Right atrium auricular region (tissue), 2 donors: ENCODE data around the gene KIAA1549. TPM values are rescaled to one million over a fixed set of nuclear protein-coding genes. Genes with fewer than 3 reads are reported as not detected.

Source experiments
- DNase-seq: peaks from one replicate; pipeline ENCODE4 v3.0.0-alpha.2; 2019; ENCODE audit warnings: low spot score
- H3K27ac ChIP-seq, 2 donors: fragments of 200-600 bp; sonication (generic); 1 replicate in 1 of 2; 2 replicates in 1 of 2; pipeline ENCODE4 v1.5.1; 2016 to 2019
- H3K27me3 ChIP-seq, 2 donors: fragments of 200-600 bp; sonication (generic); one replicate each; pipeline versions ENCODE4 v1.5.1 to v1.6.0; 2017 to 2019
- H3K36me3 ChIP-seq: fragments of 200-600 bp; sonication (generic); one replicate; pipeline ENCODE4 v1.5.1; 2016
- H3K4me1 ChIP-seq, 2 donors: fragments of 200-600 bp; sonication (generic); one replicate each; pipeline versions ENCODE4 v1.5.1 to v1.6.0; 2017 to 2019
- H3K4me3 ChIP-seq, 2 donors: fragments of 200-600 bp; sonication (generic); 1 replicate in 1 of 2; 2 replicates in 1 of 2; pipeline ENCODE4 v1.5.1; 2017 to 2019; ENCODE audit warnings: mild to moderate bottlenecking in 1 of 2, moderate library complexity in 1 of 2
- H3K9me3 ChIP-seq, 2 donors: fragments of 200-600 bp; sonication (generic); one replicate each; pipeline ENCODE4 v1.5.1; 2019
- total RNA-seq, 2 donors: library from RNA; depleted of rRNA; stranded (reverse); fragments of >200 nt; gene quantifications; one replicate each; pipeline ENCODE4 v1.1.0, GENCODE V29; 2016
- TF ChIP-seq, protein P1 (sequence below), 2 donors: fragments of 200-600 bp; sonication (generic); IDR thresholded peaks; one replicate each; pipeline ENCODE4 v1.5.1; 2019; ENCODE audit warnings: antibody characterized with exemption in 2 of 2

The KIAA1549 gene
- total RNA-seq, 2 donors from 2014 or later, result 0.85 to 1.4 TPM

DNA sequence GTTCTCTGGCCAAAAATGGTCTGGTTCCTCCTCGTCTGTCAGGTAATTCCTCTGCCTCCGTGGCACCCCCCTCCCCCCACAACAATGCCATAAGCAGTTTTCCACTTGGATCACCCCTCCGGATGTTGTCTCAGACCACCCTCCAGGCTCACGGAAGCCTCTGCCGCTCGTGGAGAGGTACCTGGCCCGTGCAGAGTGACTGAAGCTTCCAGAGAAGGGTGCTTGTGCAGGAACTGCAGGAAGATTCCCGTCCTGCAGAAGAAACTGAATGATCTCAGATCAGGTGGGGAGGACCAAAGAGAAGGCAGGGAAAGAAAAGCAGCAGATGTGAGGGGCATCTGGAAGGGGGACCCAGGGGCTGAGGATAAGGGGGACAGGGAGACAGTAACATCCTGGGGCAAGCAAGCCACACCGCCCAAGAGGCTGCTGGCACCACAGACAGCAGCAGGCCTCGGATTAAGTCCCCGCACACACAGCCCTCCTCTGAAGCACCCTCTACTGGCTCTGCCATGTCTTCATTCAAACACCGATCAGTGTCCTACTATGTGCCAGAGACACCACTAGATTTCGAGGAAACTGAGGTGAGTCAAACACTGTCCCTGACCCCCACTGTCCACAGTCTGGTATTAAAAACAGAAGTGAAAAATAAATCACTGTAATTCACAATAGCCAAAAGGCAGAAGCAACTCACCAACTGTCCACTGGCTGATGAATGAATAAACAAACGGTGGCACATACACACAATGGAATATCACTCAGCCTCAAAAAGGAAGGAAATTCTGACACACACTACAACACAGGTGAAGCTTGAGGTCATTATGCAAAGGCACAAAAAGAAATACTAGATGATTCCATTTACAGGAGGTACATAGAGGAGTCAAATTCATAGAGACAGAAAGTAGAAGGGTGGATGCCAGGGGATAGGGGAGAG is 26.4 kb downstream of the KIAA1549 start:
- no peak overlapping the region for H3K4me3 ChIP-seq
- H3K27ac ChIP-seq, result no peak overlapping the region
- DNase-seq, result no peak
- TF ChIP-seq, protein P1, sequence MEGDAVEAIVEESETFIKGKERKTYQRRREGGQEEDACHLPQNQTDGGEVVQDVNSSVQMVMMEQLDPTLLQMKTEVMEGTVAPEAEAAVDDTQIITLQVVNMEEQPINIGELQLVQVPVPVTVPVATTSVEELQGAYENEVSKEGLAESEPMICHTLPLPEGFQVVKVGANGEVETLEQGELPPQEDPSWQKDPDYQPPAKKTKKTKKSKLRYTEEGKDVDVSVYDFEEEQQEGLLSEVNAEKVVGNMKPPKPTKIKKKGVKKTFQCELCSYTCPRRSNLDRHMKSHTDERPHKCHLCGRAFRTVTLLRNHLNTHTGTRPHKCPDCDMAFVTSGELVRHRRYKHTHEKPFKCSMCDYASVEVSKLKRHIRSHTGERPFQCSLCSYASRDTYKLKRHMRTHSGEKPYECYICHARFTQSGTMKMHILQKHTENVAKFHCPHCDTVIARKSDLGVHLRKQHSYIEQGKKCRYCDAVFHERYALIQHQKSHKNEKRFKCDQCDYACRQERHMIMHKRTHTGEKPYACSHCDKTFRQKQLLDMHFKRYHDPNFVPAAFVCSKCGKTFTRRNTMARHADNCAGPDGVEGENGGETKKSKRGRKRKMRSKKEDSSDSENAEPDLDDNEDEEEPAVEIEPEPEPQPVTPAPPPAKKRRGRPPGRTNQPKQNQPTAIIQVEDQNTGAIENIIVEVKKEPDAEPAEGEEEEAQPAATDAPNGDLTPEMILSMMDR (IDR thresholded peaks at IDR 0.05), result no peak
- no peaks in the 10 kb centered on the region for H3K36me3 ChIP-seq
- no peaks in the 10 kb centered on the region for H3K9me3 ChIP-seq
- no peaks in the 10 kb centered on the region for H3K27me3 ChIP-seq
- no peaks in the 10 kb centered on the region for H3K4me1 ChIP-seq

DNA sequence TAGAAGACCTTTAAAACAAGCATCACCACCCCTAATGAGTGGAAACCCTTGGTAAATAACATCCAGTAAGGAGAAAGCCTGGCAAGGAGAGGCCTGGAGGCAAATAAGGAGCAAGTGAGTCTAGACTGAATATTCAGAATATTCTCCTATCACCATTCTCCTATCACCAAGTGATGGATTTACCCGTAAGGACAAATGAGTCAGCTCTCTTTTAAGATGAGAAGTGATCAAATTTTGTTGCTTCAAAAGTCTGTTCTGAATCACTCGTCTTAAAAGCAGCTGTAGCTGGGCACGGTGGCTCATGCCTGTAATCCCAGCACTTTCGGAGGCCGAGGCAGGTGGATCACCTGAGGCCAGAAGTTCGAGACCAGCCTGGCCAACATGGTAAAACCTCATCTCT is 28.4 kb downstream of the KIAA1549 start:
- H3K4me1 ChIP-seq, result no peaks in the 10 kb centered on the region
- DNase-seq, result no peak
- no peaks in the 10 kb centered on the region for H3K9me3 ChIP-seq
- no peaks in the 10 kb centered on the region for H3K36me3 ChIP-seq
- TF ChIP-seq, protein P1 (IDR thresholded peaks at IDR 0.05), result no peak
- H3K27ac ChIP-seq, result no peak overlapping the region
- no peaks in the 10 kb centered on the region for H3K27me3 ChIP-seq
- no peak overlapping the region for H3K4me3 ChIP-seq

DNA sequence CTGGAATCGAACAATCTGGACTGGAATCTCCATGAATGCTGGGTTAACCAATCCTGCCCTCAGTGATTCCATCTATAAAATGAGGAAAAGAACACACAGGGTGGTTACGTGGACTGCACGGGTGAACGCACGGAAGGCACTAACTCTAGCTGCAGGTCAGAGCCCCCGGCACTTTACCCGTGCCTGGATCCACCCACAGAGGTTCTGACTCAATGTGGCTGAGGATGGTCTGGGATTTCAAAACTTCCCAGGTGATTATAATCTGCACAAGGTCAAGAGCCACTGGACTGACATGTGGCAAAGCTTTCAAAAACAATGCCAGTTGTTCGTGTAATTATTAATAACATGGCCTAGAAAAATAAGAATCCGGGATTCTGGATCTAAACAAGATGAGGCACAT is 29.2 kb downstream of the KIAA1549 start:
- Histone ChIP-seq H3K4me3 (no peak overlapping the region), H3K36me3 (no peaks in the 10 kb centered on the region), H3K4me1 (no peaks in the 10 kb centered on the region), H3K27me3 (no peaks in the 10 kb centered on the region), H3K9me3 (no peaks in the 10 kb centered on the region), H3K27ac (no peak overlapping the region)
- TF ChIP-seq, protein P1 (IDR thresholded peaks at IDR 0.05), result no peak
- DNase-seq, result no peak

DNA sequence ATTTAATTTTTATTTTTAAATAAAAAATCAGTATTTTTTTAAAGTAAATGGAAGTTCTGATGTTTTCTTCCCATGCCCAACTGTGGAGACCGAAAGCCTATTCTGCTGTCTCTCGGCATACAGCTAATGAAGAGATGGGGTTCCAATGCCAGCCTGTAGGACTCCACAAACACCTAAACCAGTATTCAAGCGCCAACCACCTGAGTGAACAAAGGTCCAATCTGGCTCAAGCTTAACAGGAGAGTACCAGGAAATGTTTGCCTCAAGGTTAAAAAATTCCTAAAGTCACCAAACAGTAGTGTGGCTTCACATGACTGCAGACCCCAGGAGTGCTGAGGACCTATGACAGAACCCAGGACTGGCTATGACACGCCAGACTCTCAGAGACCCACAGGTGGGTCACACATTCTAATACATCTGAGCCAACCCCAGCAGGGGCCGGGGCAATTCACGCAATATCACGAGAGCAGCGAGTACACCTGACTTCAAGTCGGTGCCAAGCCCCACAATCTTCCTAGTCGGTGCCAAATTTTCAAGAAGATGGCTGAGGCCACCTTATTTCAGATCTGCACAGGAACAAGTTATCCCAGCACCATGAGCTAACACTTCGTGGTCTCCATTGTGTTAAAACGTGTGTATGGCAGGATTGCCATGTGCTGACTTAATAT is 31.6 kb downstream of the KIAA1549 start:
- no peaks in the 10 kb centered on the region for H3K36me3 ChIP-seq
- TF ChIP-seq, protein P1 (IDR thresholded peaks at IDR 0.05), result no peak
- no peaks in the 10 kb centered on the region for H3K4me1 ChIP-seq
- H3K27me3 ChIP-seq, result no peaks in the 10 kb centered on the region
- H3K27ac ChIP-seq, result no peak overlapping the region
- no peaks in the 10 kb centered on the region for H3K9me3 ChIP-seq
- DNase-seq, result no peak
- H3K4me3 ChIP-seq, result no peak overlapping the region

DNA sequence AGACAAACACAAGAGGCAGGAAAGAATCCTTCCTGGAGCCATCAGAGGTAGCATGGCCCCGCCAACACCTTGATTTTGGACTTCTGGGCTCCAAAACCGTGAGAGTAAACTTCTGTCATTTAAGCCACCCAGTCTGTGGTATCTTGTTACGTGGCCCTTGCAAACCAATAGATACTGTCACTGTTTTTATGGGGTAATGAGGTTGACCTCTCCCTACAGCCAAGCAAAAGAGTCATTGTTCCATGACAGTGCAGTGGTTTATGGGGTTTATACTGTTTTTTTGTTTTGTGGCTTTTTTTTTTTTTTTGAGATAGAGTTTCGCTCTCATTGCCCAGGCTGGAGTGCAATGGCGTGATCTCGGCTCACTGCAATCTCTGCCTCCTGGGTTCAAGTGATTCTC is 32.8 kb downstream of the KIAA1549 start:
- H3K4me1 ChIP-seq, result no peaks in the 10 kb centered on the region
- DNase-seq, result no peak
- H3K36me3 ChIP-seq, result no peaks in the 10 kb centered on the region
- H3K27me3 ChIP-seq, result no peaks in the 10 kb centered on the region
- H3K27ac ChIP-seq, result no peak overlapping the region
- no peaks in the 10 kb centered on the region for H3K9me3 ChIP-seq
- H3K4me3 ChIP-seq, result no peak overlapping the region
- TF ChIP-seq, protein P1 (IDR thresholded peaks at IDR 0.05), result no peak
